NCI-H748 (cell line): ENCODE results near the gene KREMEN2.

Experiments used
- DNase-seq: peaks from one replicate; lab custom pipeline; 2025; ENCODE audit not compliant: unreplicated experiment; lab: John Stamatoyannopoulos, UW

KREMEN2 gene

DNA sequence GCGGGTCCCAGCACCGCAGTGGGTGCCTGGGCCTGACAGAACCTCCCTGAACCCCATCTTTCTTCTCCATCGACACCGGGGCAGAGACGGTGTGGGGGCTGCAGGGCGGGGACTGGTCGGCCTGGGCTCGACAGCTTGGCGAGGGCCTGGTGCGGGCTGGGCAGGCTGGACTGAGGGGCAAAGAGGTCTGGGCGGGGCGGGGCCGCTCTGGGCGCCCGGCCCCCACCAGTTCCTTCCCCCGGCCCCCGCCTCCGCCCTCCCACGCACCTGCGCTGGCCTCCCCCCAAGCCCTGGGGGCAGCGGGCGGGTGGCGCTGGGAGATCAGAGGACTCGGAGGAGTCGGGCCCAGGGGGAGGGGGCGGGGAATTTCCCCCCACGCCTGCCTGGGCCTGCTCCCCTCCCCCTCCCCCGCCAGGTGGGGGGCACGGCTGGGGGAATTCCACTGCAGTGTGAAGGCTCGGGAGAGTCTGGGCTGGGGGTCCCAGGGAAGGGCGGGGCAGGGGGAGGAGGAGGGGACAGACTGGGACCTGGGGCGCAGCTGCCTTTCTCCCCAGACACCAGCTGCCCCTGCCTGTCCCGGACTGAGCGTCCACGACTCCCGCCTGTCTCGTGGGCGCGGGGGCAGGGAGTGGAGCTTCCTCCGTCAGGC, 877 bp upstream of the KREMEN2 start:
- DNase-seq = no peak

DNA sequence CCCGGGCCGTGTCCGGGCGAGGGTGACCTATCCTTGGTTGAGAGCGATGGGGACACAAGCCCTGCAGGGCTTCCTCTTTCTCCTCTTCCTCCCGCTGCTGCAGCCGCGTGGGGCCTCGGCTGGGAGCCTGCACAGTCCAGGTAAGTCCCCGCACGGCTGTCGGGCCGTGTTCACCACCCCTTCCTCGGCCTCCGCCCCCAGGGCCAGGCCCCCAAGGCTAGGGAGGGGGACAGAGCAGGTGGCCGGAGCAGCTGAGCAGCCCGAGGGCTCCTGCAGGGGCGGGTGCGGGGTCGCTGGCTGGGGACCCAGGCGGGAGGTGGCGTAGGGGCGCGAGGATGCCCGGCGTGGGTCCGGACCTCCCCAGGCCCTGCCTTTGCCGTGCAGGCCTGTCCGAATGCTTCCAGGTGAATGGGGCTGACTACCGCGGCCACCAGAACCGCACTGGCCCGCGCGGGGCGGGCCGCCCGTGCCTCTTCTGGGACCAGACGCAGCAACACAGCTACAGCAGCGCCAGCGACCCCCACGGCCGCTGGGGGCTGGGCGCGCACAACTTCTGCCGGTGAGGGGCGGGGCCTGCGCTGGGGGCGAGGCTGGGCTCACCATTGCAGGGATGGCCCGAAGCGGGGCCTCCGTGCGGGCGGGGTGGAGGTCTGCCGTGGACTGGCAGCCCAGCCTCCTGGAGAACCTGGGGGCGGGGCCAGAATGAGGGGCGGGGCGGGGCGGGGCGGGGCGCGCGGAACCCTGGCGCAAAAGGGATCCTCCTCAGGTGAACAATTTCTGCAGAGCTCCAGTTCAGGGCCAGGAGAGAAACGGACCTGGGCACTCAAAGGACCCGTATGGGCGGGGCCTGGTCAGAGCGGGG, 631 bp downstream of the KREMEN2 start:
- DNase-seq = peak; percentile 86

DNA sequence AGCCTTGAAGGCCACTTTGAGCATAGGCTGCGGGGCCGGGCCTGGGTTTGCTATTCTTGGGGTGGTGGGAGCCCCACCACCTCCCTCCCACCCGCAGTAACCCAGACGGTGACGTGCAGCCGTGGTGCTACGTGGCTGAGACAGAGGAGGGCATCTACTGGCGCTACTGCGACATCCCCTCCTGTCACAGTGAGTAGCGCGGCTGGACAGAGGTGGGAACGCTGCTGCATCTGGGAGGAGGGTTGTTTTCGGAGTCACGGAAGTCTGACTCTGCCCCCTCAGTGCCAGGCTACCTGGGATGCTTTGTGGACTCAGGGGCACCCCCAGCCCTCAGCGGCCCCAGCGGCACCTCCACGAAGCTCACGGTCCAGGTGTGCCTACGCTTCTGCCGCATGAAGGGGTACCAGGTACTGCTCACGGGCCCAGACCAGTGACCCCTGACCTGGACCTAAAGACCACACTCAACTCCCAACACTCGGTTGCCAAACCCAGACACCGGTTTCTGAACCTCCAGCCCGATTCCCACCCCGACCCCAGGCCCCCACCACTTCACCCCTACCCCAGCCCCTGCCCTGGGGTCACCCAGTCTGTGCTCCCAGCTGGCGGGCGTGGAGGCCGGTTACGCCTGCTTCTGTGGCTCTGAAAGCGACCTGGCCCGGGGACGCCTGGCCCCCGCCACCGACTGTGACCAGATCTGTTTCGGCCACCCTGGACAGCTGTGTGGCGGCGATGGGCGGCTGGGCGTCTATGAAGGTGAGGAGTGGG, 2.1 kb downstream of the KREMEN2 start:
- DNase-seq = no peak

DNA sequence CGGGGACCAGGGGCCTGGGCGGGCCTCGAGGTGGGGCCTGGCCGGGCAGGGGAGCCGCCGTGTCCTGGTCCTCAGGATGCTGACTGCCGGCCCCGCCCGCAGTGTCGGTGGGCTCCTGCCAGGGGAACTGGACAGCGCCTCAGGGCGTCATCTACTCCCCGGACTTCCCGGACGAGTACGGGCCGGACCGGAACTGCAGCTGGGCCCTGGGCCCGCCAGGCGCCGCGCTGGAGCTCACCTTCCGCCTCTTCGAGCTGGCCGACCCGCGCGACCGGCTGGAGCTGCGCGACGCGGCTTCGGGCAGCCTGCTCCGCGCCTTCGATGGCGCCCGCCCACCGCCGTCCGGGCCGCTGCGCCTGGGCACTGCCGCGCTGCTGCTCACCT, 2.7 kb downstream of the KREMEN2 start:
- DNase-seq = peak; percentile 37

DNA sequence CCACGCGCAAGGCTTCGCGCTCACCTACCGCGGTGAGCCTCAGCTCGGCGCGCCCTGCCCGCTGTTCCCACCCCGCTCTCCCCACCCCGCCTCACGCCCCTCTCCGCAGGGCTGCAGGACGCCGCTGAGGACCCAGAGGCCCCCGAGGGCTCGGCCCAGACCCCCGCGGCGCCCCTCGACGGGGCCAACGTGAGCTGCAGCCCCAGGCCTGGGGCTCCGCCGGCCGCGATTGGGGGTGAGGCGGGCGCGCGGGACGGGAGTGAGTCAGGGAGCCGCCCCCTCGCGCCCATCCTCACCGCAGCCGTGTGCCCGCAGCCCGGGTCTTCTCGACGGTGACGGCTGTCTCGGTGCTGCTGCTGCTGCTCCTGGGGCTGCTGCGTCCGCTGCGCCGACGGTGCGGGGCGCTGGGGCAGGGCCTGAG, 3.1 kb downstream of the KREMEN2 start:
- no peak for DNase-seq

DNA sequence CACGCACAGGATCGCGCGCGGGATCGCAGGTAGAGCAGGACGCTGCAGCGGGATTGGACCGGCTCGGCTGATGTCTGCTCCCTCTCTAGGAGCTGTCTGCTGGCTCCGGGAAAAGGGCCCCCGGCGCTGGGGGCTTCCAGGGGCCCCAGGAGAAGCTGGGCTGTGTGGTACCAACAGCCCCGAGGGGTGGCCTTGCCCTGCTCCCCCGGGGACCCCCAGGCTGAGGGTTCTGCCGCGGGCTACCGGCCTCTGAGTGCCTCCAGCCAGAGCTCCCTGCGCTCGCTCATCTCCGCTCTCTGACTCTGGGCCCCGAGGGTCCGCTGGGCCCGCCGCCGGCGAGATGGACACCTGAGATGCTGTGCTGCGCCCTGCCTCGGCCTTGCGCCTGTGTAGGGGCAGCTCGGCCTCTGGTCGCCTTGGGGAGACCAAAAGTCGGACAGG, 3.7 kb downstream of the KREMEN2 start:
- DNase-seq = no peak

DNA sequence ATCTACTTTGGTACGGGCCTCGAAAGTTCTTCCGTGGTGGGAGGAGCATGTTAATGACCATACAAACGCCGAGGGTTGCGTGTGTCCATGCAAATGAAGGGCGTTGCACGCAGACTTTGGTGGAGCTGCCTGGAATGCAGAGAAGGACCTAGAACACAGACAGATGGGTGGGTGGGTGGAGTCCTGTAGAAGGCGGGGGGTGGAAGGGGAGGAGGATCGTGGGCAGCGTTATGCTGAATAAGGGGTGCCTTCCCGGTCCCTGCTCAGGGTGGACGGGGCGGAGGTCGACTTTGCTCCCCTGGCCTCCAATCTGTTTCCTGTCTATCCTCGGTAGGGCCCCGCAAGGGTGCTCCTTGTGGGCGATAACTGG, 4.3 kb downstream of the KREMEN2 start:
- no peak for DNase-seq

DNA sequence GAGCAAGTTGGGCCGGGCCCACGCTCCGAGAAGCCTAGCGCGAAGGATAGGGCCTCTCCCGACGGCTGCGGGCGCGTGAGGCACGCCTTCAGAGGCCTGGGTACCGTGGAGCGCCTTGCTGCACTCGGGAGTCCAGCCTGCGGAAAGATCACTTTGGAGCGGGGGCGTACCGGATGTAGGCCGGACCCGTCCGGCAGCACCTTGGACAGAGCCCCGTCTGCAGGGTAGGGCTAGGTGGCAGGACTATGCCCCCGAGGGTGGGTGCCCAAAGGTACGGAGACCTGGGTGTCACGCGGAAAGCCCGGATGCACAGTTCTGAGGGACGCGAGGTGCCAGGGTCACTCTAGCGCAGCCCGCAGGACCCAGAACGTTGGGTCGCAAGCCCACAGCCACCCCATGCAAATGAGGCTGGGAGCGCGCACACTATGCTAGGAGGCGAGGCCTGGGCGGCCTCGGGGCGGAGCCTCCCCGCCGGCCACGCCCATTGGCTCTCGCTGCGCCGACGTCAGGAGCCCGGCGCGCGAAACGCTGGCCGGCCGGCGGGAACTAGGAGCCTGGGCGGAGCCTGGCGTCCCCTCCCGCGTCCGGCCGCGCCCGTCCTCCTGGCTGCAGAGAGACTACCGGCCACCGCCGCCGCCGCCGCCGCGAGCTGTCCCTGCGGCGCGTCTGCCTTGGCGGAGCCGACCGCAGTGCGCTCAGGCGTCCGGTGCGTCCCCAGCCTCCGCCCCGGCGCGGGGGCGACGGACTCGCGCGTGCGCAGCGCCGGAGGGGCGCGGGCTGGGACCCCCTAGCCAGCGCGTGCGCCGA, 4.9 kb downstream of the KREMEN2 start, which contains the start of gene PAQR4:
Gene PAQR4, plus strand, starts transcription at position 611 of the 807 bp plus-strand sequence. CDS start 327 bp downstream, outside the sequence.
- peak; percentile 88 for DNase-seq

DNA sequence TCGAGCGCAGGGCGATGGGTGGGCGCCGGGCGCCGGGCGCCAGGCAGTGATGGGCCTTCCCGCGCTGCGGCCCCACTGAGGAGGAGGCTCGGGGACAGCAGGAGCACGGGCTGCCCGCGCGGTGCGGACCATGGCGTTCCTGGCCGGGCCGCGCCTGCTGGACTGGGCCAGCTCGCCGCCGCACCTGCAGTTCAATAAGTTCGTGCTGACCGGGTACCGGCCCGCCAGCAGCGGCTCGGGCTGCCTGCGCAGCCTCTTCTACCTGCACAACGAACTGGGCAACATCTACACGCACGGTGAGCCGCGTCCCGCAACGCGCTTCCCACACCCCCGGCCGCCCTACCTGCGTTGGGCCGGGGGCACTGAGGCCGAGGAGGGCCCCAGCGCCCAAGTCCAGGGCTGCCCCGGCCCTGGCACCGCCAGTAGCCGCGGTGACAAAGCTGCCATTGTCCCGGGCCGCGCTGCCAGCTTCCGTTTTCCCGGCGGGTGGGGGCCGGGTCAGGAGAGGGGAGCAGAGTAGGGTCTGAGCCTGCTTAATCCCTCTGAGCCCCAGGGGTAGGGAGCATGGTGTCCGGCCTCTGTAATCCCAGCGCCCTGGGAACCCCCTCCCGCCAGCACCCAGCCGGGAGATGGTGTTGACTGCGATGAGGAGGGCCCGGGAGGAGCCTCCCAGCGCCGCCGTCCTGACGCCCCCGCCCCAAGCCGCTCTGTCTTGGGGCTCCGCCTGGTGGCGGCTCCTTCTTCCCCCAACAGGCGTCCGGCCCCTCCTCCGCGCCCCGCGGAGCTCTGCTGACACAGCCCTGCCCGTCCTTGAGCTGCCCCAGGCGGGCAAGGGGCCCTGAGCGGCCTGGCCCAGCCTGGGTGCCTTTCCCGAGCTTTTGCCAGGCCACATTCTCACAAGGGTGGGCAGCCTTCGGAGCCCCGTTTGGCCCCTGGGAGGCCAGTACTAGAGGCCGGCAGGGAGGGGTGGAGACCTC, 5.8 kb downstream of the KREMEN2 start:
- DNase-seq = peak; percentile 74

DNA sequence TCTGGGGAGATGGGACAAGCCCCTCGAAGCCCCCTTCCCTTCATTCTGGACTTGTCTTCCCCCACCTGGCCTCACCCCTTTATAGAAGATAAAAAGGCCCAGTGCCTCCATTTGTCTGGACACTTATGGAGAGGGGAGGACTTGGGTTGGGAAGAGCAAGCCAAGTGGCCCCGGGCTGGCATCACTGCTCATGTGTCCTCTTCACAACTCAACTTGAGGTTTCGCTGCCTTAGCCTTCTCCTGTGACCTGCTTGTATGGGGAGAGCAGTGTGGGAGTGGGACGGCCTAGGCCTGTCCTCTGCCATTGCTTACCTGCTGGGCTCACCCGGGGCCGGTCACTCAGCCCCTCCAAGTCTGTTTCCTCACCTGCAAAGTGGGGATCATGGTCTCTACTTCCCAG, 6.5 kb downstream of the KREMEN2 start:
- DNase-seq = no peak

DNA sequence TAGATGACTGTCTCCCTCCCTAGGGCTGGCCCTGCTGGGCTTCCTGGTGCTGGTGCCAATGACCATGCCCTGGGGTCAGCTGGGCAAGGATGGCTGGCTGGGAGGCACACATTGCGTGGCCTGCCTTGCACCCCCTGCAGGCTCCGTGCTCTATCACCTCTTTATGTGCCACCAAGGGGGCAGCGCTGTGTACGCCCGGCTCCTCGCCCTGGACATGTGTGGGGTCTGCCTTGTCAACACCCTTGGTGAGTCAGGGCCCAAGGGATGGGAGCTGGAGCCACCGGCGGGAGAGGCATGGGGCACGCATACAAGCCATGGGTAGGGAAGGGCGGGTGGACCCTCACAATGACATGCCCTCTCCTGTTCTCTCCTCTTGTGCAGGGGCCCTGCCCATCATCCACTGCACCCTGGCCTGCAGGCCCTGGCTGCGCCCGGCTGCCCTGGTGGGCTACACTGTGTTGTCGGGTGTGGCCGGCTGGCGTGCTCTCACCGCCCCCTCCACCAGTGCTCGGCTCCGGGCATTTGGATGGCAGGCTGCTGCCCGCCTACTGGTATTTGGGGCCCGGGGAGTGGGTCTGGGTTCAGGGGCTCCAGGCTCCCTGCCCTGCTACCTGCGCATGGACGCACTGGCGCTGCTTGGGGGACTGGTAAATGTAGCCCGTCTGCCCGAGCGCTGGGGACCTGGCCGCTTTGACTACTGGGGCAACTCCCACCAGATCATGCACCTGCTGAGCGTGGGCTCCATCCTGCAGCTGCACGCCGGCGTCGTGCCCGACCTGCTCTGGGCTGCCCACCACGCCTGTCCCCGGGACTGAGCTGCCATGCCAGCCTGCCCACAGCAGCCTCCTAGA, 7.3 kb downstream of the KREMEN2 start:
- no peak for DNase-seq

DNA sequence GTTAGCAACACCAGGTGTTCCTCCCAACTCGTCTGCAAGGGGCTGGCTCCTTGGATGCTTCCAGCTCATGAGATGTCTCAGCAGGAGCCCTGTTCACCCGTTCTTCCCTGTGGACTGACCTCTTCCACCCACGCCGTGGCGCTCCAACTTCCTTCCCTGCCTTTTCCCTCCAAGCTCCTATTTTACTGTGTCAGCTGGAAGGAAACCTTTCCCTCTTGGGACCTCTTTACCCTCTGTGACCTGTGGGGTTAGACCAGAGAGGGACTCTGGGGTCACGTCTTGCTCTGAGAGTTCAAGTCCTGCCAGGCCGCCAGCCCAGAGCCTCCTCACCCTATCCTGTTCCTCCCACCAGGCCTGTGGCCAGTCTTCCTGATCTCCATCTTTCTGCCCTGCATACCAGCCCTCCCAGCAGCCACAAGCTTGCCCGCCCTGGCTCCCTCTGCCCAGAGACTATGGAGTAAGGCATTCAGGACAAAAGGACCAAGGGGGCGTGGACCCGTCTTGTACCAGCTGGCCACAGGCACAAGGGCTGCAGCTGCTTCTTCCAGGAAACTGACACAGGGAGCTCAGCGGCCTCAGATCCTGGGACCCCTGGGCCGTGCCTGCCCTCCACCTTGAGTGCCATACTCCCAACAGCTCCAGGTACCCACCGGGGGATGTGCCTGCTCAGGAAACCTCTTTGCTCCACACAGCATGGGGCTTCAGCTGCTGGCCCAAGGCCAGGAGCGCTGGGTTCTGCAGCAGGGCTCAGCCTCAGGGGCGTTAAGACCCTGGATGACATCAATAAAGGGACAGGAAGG, 8.1 kb downstream of the KREMEN2 start:
- DNase-seq = peak; percentile 5

DNA sequence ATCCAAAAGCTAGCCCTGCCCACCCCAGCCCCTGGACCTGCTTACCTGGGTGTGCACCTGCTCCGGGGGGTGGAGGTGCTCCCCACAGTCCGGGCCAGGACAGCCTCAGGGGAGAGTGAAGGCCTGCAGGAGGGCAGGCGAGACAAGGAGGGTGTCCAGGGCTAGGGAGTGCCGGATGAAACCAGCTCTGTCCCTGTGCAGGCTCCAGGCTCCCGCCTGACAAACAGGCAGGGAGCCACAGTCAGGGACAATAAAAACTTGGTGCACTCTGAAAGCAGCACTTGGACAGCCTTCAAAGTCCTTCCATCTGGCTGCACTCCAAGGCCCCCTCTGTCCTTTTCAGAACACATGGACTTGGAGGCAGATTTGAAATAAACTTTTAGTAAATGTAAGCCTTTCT, 9.0 kb downstream of the KREMEN2 start:
- no peak for DNase-seq

DNA sequence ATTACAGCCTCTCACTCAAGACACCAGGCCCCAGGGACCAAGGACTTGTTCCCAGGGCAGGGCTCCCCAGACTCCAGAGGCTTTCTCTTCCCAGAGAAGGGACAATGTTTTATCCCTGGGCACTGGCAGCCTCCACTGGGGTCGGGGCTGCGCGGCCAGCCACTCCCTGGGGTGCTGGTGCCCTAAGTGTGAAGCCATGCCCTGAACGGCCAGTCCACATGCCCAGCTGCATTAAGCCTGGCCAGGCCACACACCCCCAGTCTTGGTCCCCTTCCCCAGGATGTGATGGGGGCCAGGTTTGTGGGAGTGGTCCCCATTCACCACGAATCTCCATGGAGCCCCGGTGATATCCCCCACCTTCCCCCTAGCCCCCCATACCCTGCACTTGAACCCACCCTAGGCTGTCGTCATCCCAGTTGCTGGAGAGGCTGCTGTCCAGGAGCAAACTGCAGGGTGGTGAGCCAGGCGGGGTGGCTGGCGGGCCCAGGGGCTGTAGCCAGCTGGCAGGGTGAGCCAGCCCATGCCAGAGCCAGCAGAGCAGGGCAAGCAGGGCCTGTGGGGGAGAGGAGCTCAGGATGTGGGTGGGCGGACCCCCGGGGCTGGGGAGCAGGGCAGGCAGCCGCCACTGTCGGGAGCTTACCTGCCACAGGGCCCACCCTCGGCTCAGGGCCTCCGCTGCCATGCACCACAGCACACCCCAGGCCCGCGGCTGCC, 9.7 kb downstream of the KREMEN2 start:
- no peak for DNase-seq

DNA sequence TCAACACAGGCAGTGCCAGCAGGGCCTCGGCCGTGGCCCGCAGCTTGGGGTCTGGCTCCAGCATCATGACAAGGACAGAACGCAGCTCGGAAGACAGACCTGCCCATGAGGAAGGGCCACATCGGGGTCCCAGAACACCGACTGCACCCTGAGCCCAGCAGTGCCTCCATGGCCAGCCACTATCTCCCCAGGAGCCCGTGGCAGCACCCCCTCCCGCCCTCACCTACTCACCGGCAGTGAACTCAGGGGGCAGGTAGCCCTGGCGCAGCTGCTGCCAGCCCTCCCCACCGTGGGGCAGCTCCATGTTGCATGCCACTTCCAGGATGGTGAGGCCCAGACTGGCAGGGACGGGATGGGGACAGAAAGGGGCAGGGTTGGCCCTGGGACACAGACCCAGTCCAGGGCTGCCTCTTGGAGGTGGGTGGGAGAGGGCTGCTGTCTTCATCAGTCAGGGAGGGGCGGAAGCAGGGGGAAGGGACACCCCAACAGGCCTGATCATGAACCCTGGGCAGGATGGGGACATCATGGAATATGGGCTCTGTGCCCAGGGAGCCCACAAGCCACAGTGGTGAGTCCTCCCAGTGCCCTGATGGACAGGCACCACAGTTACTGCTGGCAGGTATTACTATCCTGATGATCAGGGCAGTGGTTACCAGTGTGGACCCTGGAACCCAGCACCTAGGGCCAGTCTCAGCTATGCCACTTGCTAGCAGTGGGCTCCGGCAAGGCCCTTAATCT, 10.4 kb downstream of the KREMEN2 start:
- DNase-seq = no peak

DNA sequence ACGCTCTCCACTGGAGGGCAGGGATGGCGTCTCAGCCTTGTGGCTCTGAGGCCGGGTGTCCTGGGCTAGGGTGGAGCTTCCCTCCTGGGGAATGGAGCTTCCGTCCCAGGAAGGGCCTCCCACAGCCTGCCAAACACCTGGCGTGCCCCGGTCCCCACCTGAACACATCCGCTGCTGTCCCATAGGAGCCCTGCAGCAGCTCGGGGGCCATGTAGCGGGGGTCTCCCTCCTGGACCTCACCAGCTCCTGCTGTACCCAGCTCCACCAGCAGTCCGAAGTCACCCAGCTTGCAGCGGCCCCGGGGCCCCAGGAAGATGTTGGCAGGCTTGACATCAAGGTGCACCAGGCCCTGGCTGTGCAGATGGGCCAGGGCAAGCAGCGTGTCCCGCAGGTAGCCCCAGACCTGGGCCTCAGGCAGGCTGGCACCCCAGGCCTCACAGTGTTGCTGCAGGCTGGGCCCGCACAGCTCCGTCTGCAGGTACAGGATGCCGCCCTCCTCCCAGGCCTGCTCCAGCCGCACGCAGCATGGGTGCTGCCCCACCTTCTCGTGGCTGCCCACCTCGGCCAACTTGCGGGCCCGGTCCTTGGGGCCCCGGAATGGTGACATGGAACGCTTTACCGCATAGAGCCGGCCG, 11.2 kb downstream of the KREMEN2 start:
- DNase-seq = no peak
